Muscle layer of colon (tissue), 2 donors: ENCODE results near the gene LRCH4.

Experiments used
- H3K27ac ChIP-seq: one replicate; pipeline ENCODE4 v1.7.0; 2013; ENCODE audit warnings: low read depth, mild to moderate bottlenecking, low read length, moderate library complexity
- H3K27me3 ChIP-seq, 2 donors: one replicate each; pipeline ENCODE4 v1.7.0; 2013; ENCODE audit warnings: low read length in 2 of 2, mild to moderate bottlenecking in 2 of 2; ENCODE audit not compliant: insufficient read depth in 2 of 2, control insufficient read depth in 1 of 2
- H3K36me3 ChIP-seq: one replicate; pipeline ENCODE4 v1.7.0; 2013; ENCODE audit warnings: mild to moderate bottlenecking, low read length; ENCODE audit not compliant: insufficient read depth
- H3K4me1 ChIP-seq: one replicate; pipeline ENCODE4 v1.7.0; 2013; ENCODE audit warnings: mild to moderate bottlenecking, low read length; ENCODE audit not compliant: insufficient read depth
- H3K4me3 ChIP-seq, 2 donors: one replicate each; pipeline ENCODE4 v1.7.0; 2013; ENCODE audit warnings: low read length in 2 of 2, low read depth in 1 of 2, mild to moderate bottlenecking in 1 of 2, moderate library complexity in 1 of 2
- H3K9ac ChIP-seq: one replicate; pipeline ENCODE4 v1.7.0; 2013; ENCODE audit warnings: low read length
- H3K9me3 ChIP-seq: one replicate; pipeline ENCODE4 v1.7.0; 2013; ENCODE audit warnings: mild to moderate bottlenecking, low read length
- donor health status: abdominal sarcoma.
- donor health status: Adenocarcinoma of cecum.

The LRCH4 gene

GRCh38 chr7:100577103-100577502, 8.8 kb downstream of the LRCH4 start:
- Histone ChIP-seq H3K4me1 (no peaks in the 10 kb centered on the region), H3K36me3 (peaks cover 69% of the 10 kb centered on the region)

GRCh38 chr7:100576384-100576993, 9.4 kb downstream of the LRCH4 start:
- Histone ChIP-seq H3K27ac (no peak overlapping the region), H3K9ac (no peak overlapping the region)

More at GRCh38 chr7:100577103-100577502, 8.8 kb downstream of the LRCH4 start:
- no peak overlapping the region for H3K9ac ChIP-seq
- H3K4me3 ChIP-seq = no peak overlapping the region
- no peak overlapping the region for H3K27ac ChIP-seq
- no peaks in the 10 kb centered on the region for H3K9me3 ChIP-seq
- H3K27me3 ChIP-seq = peaks cover 0 to 19% of the 10 kb centered on the region in 2 donors

DNA sequence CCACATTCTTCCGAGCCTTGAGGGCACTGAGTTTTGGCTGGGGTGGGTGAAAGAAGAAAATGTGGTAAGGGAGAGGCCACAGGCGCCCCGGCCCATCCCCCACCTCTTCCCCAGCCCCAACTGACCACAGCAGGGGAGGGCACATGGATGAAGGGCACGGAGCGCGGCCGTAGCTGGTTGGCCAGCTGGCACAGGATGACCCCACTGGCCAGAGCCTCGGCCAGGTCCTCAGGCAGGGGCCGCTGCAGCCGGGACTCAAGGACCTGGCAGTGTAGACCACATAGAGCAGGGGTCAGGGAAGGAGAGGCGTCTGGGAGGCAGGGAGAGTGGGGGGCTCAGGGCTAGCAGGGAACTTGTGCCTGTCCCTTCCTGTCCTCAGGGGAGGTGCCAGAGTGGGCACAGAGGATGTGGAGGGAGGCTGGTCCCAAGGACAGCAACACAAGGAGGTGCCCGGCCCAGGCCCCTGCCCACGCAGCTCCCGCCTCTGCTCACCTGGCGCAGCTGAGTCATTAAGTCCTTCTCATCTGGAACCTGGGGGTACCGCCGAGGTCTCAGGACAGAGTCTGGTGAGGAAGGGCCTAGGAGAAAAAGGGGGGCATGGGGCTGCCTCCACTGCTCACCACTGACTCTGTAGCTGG, 10.1 kb downstream of the LRCH4 start:
- H3K27me3 ChIP-seq = peaks cover 0 to 25% of the 10 kb centered on the region in 2 donors
- no peak overlapping the region for H3K27ac ChIP-seq
- peaks cover 56% of the 10 kb centered on the region for H3K36me3 ChIP-seq
- H3K9ac ChIP-seq = no peak overlapping the region
- no peaks in the 10 kb centered on the region for H3K9me3 ChIP-seq
- H3K4me1 ChIP-seq = no peaks in the 10 kb centered on the region
- no peak overlapping the region for H3K4me3 ChIP-seq

More at GRCh38 chr7:100576384-100576993, 9.4 kb downstream of the LRCH4 start:
- Histone ChIP-seq H3K4me3 (no peak overlapping the region), H3K27me3 (peaks cover 0 to 19% of the 10 kb centered on the region in 2 donors), H3K9me3 (no peaks in the 10 kb centered on the region), H3K36me3 (peaks cover 62% of the 10 kb centered on the region), H3K4me1 (no peaks in the 10 kb centered on the region)

GRCh38 chr7:100575206-100575631, 10.7 kb downstream of the LRCH4 start:
- H3K9me3 ChIP-seq = no peaks in the 10 kb centered on the region
- H3K27ac ChIP-seq = no peak overlapping the region
- H3K4me1 ChIP-seq = no peaks in the 10 kb centered on the region
- no peak overlapping the region for H3K4me3 ChIP-seq
- H3K9ac ChIP-seq = no peak overlapping the region
- H3K27me3 ChIP-seq = peaks cover 0 to 30% of the 10 kb centered on the region in 2 donors
- peaks cover 50% of the 10 kb centered on the region for H3K36me3 ChIP-seq

DNA sequence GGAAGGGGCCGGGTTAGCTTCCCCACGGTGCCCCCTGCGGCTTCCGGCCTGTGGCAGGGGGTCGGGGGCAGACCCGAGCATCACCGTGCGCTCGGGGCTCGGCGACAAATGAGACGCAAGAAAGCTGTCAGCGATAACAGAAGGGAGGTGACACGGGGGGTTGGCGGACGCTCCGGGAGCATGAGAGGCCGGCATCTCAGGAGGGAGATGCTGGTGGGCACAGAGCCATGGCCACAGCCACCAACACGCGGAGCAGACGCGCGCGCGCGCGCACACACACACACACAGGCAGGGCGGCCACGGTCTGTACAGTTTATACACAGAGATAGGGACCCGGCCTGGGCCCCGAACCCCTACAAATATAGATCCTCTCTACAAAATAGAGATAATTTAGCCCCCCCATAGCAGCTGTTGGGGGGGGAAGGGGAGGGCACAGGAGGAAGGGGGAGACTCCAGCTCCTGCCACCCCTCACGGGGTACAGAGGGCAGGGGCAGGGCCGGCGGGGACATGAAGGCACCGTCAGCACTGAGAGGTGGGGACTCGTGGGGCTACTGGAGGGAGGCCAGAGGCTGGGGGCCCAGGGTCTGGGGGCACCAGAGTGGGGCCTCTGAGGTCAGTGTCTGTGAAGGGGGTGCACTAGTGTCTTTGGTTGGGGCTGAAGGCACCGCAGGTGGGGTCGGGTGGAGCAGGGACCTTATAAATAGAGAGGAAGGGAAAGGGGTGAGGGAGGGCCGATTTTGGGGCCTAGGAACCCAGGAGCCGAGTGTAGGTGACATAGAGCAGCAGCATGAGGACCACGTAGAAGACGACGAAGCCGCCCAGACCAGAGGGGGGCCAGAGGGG, 11.3 kb downstream of the LRCH4 start:
- Histone ChIP-seq H3K36me3 (peaks cover 44% of the 10 kb centered on the region), H3K9me3 (no peaks in the 10 kb centered on the region), H3K27ac (no peak overlapping the region), H3K27me3 (peaks cover 0 to 36% of the 10 kb centered on the region in 2 donors), H3K4me3 (no peak overlapping the region), H3K9ac (no peak overlapping the region), H3K4me1 (no peaks in the 10 kb centered on the region)

DNA sequence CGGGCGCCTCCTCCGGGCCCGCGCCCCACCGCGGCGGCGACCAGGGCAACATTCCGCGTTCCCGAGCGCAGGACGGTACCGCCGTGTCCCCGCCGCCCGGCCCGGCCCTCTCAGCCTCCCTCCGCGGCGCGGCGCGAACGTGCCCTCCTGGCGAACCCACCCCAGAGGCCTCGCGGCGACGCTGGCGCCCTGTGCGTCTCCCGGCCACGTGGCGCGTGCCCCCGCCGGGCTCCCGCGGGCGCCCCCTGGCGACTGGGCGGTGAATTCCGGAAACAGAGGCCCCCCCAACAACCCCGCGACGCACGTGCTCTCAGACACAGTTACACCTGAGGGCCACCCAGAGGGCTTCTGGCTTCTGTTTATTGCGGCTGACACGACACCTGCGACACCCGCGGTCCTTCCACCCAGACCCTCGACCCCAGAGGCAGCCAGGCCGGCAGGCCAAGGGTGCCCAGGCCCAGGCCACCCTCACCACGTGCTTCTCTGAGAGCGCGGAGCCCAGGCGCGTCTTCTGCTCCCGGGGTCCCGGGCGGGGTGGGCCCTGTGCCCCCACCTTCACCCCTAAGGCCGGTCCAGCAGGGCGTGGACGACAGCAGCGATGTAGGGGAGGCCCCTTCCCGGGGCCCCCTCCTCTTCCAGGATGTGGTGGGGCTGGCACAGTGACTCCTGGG, 12.1 kb downstream of the LRCH4 start, which contains the start of gene SAP25:
Gene SAP25 (minus strand): TSS at position 210 of the 671 bp plus-strand sequence. CDS start 158 bp downstream, at position 52.
- H3K36me3 ChIP-seq = peaks cover 37% of the 10 kb centered on the region
- no peaks in the 10 kb centered on the region for H3K4me1 ChIP-seq
- H3K27ac ChIP-seq = no peak within 1 kb of the TSS
- H3K9me3 ChIP-seq = no peaks in the 10 kb centered on the region
- H3K27me3 ChIP-seq = peaks cover 0 to 39% of the 10 kb centered on the region in 2 donors
- H3K4me3 ChIP-seq = no peak within 1 kb of the TSS
- H3K9ac ChIP-seq = no peak within 1 kb of the TSS

DNA sequence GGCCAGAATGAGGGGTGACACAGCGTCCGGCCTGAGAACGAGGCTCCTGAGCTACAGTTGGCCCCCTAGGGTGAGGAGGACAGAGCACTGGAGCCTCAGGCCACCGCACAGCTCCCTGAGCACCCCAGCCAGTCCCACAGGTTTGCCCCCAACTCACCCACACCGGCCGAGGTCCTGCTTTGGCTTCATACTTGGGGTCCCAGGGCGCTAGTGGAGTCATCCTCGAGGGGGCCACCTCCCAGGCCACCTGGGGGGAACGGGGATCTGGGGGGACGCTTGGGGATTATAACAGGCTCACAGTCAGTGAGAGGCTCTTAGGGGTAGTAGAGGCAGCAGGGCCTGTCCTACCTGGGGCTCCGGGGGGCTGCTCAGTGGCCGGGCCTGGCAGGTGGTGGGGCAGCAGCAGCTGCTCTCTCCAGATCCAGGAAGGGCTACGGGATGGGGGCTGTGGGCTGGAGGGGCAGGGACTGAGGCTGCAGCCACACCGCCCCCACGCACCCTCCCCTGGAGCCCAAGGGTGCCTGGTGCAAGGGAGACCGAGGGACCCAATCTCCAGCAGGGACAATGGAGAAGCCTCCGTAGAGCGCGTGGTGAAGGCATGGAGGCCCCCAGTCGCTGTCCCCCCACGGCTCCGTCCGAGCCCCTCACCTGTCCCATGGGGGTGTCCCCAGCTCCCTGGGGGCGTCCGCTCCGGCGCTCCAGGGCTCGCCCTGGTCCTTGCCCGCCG, 12.8 kb downstream of the LRCH4 start:
- Histone ChIP-seq H3K27me3 (peaks cover 0 to 39% of the 10 kb centered on the region in 2 donors), H3K4me3 (no peak overlapping the region)

DNA sequence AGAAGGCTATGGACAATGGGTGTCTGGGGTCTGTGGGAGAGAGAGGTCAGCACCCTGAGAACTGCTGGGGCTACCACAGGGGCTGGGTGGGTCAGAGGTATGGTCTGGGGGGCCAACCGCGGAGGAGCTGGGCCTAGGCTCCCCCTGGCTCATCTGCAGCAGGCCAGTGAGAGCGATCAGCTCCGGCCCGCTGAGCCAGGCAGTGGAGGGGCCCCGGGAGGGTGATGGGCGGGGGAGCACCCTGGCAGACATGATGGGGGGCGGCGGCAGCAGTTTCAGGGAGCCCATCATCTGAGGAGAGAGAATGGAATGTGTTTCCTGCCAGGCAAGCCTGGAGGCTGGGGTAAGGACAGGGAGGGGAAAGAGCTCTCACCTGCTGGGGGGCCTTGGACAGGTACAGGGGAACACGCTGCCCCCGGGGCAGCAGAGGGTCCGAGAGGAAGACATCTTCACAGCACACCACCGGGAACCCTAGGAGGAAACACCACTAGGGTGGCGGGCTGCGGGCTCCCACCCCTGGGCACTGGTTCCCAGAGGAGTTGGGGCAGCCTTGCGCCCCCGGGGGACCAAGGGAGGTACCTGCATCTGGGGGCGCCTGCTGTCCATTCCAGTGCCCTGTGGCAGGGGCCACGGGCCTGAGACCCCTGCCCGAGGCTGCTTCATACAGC, 13.5 kb downstream of the LRCH4 start:
- H3K27ac ChIP-seq = no peak overlapping the region
- H3K27me3 ChIP-seq = peaks cover 0 to 39% of the 10 kb centered on the region in 2 donors
- no peak overlapping the region for H3K4me3 ChIP-seq
- no peaks in the 10 kb centered on the region for H3K9me3 ChIP-seq
- H3K36me3 ChIP-seq = peaks cover 23% of the 10 kb centered on the region
- H3K4me1 ChIP-seq = no peaks in the 10 kb centered on the region
- no peak overlapping the region for H3K9ac ChIP-seq

More for the DNA sequence above, 12.8 kb downstream of the LRCH4 start:
- Histone ChIP-seq H3K36me3 (peaks cover 30% of the 10 kb centered on the region), H3K27ac (no peak overlapping the region), H3K4me1 (no peaks in the 10 kb centered on the region), H3K9ac (no peak overlapping the region), H3K9me3 (no peaks in the 10 kb centered on the region)

GRCh38 chr7:100571829-100572116, 14.2 kb downstream of the LRCH4 start:
- no peak overlapping the region for H3K9ac ChIP-seq
- peaks cover 17% of the 10 kb centered on the region for H3K36me3 ChIP-seq
- H3K4me1 ChIP-seq = no peaks in the 10 kb centered on the region
- no peak overlapping the region for H3K27ac ChIP-seq
- H3K4me3 ChIP-seq = no peak overlapping the region
- H3K27me3 ChIP-seq = peaks cover 0 to 39% of the 10 kb centered on the region in 2 donors
- H3K9me3 ChIP-seq = no peaks in the 10 kb centered on the region

DNA sequence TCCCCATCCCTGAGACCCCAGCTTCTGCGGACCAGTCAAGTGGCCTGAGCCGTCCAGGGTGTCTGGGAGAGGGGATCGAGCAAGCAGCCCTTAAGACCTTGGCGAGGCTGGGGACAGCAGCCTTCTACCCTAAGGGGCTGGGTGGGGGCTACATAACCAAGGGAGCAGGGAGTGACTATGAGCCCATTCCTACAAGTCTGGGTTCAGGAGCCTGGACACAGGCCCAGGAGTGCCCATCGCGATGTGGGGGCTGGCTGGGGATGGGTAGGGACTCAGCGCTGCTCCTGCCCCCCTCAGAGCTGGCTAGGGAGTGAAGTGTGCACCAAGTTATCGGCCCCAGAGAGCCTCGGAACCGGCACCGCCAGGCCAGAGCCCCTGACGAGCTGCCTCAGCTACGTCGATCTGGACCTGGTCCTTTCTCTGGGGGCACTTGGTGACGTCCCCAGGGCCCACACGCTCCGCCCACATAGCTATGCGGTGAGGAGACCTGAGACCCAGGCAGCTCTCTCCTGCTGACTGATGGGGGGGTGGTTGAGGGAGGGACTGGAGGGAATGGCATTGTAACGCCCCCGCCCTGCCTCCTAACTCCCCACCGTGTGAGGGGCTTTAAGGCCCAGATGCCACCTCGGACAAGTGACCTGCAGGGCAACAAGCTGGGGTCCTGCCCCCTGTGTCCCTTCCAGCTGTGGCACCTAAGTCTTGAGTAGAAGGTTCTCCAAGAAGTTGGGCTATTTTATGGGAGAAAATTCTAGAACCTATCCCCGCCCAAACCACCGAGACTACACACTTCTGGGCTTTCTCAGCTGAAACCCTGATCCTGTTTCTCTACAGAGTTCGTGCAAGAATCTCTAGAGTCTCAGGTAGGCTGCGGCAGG, 14.7 kb downstream of the LRCH4 start:
- H3K4me1 ChIP-seq = no peaks in the 10 kb centered on the region
- no peak overlapping the region for H3K9ac ChIP-seq
- peaks cover 11% of the 10 kb centered on the region for H3K36me3 ChIP-seq
- no peaks in the 10 kb centered on the region for H3K9me3 ChIP-seq
- no peak overlapping the region for H3K27ac ChIP-seq
- H3K4me3 ChIP-seq = no peak overlapping the region
- H3K27me3 ChIP-seq = peaks cover 0 to 39% of the 10 kb centered on the region in 2 donors
